ENCODE data around the gene OR1B1. TPM values are rescaled to one million over a fixed set of nuclear protein-coding genes. Genes with fewer than 3 reads are reported as not detected.

The OR1B1 gene
- under 1 TPM in 1 of 2 donors, not detected in 1; 0.29 TPM for total RNA-seq
- under 1 TPM in 1 of 6 donors, not detected in 5; 0.20 TPM for polyA plus RNA-seq (ENCODE audit: insufficient read length in 6 of 6)
- long read RNA-seq, donor 1 = 0 reads
- long read RNA-seq, donor 2 = 0 reads
- long read RNA-seq, donor 3 = 0 reads
- long read RNA-seq, donor 4 = 0 reads
- long read RNA-seq, donor 5 = 0 reads
- long read RNA-seq, donor 6 = 0 reads
- long read RNA-seq, donor 7 = 0 reads
- long read RNA-seq, donor 8 = 0 reads
- long read RNA-seq, donor 9 = 0 reads
- long read RNA-seq, donor 10 = 0 reads
- long read RNA-seq, donor 11 = 0 reads
- long read RNA-seq, donor 12 = 0 reads

DNA sequence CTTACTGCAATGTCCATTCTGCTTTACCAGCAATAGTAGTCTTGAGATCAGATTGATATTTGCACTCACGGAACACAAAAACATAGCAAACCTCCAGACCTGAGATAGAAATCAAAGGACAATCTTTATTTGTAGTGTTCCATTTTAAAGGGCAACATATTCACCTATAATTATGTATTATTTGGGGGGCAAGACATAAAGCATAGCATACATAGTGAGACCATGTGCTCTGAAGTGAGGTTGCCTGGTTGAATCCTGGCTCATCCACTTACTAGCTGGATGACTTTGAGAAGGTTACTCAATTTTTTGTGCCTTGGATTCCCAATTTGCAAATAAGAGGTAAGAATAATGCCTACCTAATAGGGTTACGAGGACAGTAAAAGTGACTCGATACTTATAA, at the start of gene OR1B1:
OR1B1 (minus strand) TSS at position 101 of the 400 bp plus-strand sequence.
- Histone ChIP-seq H3K4me1 (no peaks in the 10 kb centered on the region), H3K27ac (no peak within 1 kb of the TSS), H3K27me3 (no peaks in the 10 kb centered on the region), H3K4me3 (no peak within 1 kb of the TSS), H3K9me3 (no peaks in the 10 kb centered on the region), H3K36me3 (no peaks in the 10 kb centered on the region)
- no peak for DNase-seq
- ATAC-seq = no peak
- no peak for TF ChIP-seq CTCF (IDR thresholded peaks at IDR 0.05)
- intact Hi-C loops (cut with DNase I) = no loop called here

GRCh38 chr9:122695696-122696095, 38.3 kb upstream of the OR1B1 start:
- ATAC-seq = no peak
- intact Hi-C loops (cut with DNase I) = no loop called here
- Histone ChIP-seq H3K27ac (no peak overlapping the region), H3K36me3 (no peaks in the 10 kb centered on the region), H3K4me3 (no peak overlapping the region), H3K9me3 (peaks cover 0 to 14% of the 10 kb centered on the region in 2 donors), H3K4me1 (no peaks in the 10 kb centered on the region), H3K27me3 (no peaks in the 10 kb centered on the region)
- TF ChIP-seq CTCF (IDR thresholded peaks at IDR 0.05) = no peak
- DNase-seq = no peak

GRCh38 chr9:122684851-122685250, 27.4 kb upstream of the OR1B1 start:
- intact Hi-C loops (cut with DNase I) = no loop called here
- H3K4me3 ChIP-seq = no peak overlapping the region
- no peak for ATAC-seq
- DNase-seq = no peak
- TF ChIP-seq CTCF (IDR thresholded peaks at IDR 0.05) = no peak
- no peak overlapping the region for H3K27ac ChIP-seq
- no peaks in the 10 kb centered on the region for H3K36me3 ChIP-seq
- H3K9me3 ChIP-seq = peaks cover 0 to 19% of the 10 kb centered on the region in 2 donors
- no peaks in the 10 kb centered on the region for H3K4me1 ChIP-seq
- H3K27me3 ChIP-seq = no peaks in the 10 kb centered on the region

DNA sequence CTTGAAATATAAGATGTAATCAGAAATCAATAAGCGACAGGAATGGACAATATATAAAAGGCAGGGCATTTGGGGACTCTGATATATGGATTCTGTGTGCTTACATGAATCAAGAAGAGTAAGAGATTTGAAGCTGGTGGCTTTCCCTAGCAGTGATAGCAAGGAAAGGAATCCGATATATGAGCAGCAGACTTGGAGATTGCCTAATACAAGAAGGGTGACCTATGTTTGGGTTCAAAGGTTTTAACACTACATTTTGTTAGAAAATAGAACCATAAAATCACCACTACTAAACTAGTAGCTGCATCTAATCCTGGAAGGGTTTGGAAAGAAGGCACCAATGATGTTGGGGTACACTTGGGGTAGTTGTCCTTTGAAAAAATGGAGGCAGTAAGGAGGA, 15.1 kb upstream of the OR1B1 start:
- no peak for TF ChIP-seq CTCF (IDR thresholded peaks at IDR 0.05)
- Histone ChIP-seq H3K4me1 (no peaks in the 10 kb centered on the region), H3K9me3 (peaks cover 0 to 21% of the 10 kb centered on the region in 2 donors), H3K27ac (no peak overlapping the region), H3K4me3 (no peak overlapping the region), H3K27me3 (no peaks in the 10 kb centered on the region), H3K36me3 (no peaks in the 10 kb centered on the region)
- ATAC-seq (no peak), DNase-seq (no peak)
- intact Hi-C loops (cut with DNase I) = no loop called here

DNA sequence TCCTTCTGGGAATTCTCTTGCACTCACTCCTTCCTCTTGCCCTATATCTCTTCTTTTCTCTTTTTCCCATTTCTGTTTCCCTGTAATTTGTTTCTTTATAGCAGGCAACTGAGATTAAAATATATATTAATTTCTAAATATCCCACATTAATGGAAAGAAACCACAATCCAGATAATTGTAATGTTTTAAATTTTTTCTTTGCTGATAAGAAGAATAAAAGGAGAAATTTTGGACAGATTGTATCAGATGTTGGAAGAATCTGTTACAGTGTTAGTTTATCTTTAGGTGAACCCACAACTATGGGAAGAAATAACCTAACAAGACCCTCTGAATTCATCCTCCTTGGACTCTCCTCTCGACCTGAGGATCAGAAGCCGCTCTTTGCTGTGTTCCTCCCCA, 4.0 kb upstream of the OR1B1 start, which contains the start of gene OR1L1:
OR1L1 (plus strand) TSS at position 301 of the 400 bp plus-strand sequence; CDS start at position 301, 0 bp downstream.
- no peak for TF ChIP-seq CTCF (IDR thresholded peaks at IDR 0.05)
- no peak for ATAC-seq
- Histone ChIP-seq H3K36me3 (no peaks in the 10 kb centered on the region), H3K9me3 (peaks cover 0 to 10% of the 10 kb centered on the region in 2 donors), H3K27me3 (no peaks in the 10 kb centered on the region), H3K27ac (no peak within 1 kb of the TSS), H3K4me3 (no peak within 1 kb of the TSS), H3K4me1 (no peaks in the 10 kb centered on the region)
- intact Hi-C loops (cut with DNase I) = no loop called here
- no peak for DNase-seq

All from left lung (tissue), 14 donors.